Measurements from ENCODE around the gene MT2A. TPM values are rescaled to one million over a fixed set of nuclear protein-coding genes. Genes with fewer than 3 reads are reported as not detected.

The MT2A gene
- total and polyA plus RNA-seq, 2 donors (not counting 1 experiment from before 2014, with no cell fraction given): 3.1 to 14.4 TPM

GRCh38 chr16:56588781-56589140 lies 19.6 kb upstream of the MT2A start:
- no peaks in the 10 kb centered on the region for H3K79me2 ChIP-seq (ENCODE audit: control insufficient read depth, insufficient read depth, low read length)
- peaks cover 0 to 8% (median 1%) of the 10 kb centered on the region in 3 donors for H3K9me3 ChIP-seq (ENCODE audit: control extremely low read depth in 1 of 3, control insufficient read depth in 2 of 3, insufficient read depth in 1 of 3, low read length in 2 of 3)
- H3K27ac Mint-ChIP-seq: no peak overlapping the region
- POLR2A ChIA-PET: no interaction called here
- no peaks in the 10 kb centered on the region for H3K9me3 Mint-ChIP-seq (ENCODE audit: insufficient read depth)
- no peaks in the 10 kb centered on the region for H4K20me1 ChIP-seq (ENCODE audit: control insufficient read depth, insufficient read depth, low read length, poor library complexity, severe bottlenecking)
- 32% methylated on average over 8 of the region's 9 CpGs for WGBS (ENCODE audit: insufficient coverage)
- H3K27me3 Mint-ChIP-seq: peaks cover 58% of the 10 kb centered on the region
- peaks cover 6 to 8% of the 10 kb centered on the region in 2 donors for H3K4me1 ChIP-seq (ENCODE audit: control insufficient read depth in 2 of 2, insufficient read depth in 2 of 2, low read length in 2 of 2)
- intact Hi-C loops (cut with micrococcal nuclease): no loop called here
- no peak overlapping the region for H2AFZ ChIP-seq (ENCODE audit: insufficient read depth, low read depth, low read length, poor library complexity, severe bottlenecking)
- H3K4me2 ChIP-seq (replicated peaks; ENCODE audit: low read depth, low read length, poor library complexity, severe bottlenecking): peak overlapping the region; percentile 49
- no peak overlapping the region for H3K4me3 ChIP-seq (ENCODE audit: control extremely low read depth in 1 of 5, extremely low read depth in 1 of 5, insufficient read depth in 1 of 5, low read depth in 2 of 5, low read length in 4 of 5)
- peaks cover 7% of the 10 kb centered on the region for H3K4me1 Mint-ChIP-seq
- CTCF ChIA-PET: no interaction called here
- H3K27ac ChIP-seq (ENCODE audit: low read length in 2 of 2): no peak overlapping the region
- no peaks in the 10 kb centered on the region for H3K36me3 ChIP-seq (replicated peaks in 1 of 2; ENCODE audit: control extremely low read depth in 1 of 2, control insufficient read depth in 1 of 2, extremely low read depth in 1 of 2, insufficient read depth in 2 of 2, low read length in 1 of 2)
- H3K9ac ChIP-seq (ENCODE audit: low read length): no peak overlapping the region
- DNase-seq: no peak
- H3K4me3 Mint-ChIP-seq: peak overlapping the region; percentile 54
- TF ChIP-seq CTCF (IDR thresholded peaks at IDR 0.05) (no peak), EZH2 (IDR thresholded peaks at IDR 0.05; ENCODE audit: borderline replicate concordance, insufficient read depth, low read depth, low read length, poor library complexity, severe bottlenecking) (no peak)
- ATAC-seq (ENCODE audit: low read depth): no peak
- peaks cover 0 to 30% (median 13%) of the 10 kb centered on the region in 4 experiments for H3K27me3 ChIP-seq (replicated peaks in 1 of 4; ENCODE audit: control extremely low read depth in 1 of 4, control insufficient read depth in 3 of 4, insufficient read depth in 4 of 4, low read length in 3 of 4)

GRCh38 chr16:56589141-56590039 lies 19.0 kb upstream of the MT2A start, which contains the start of gene MT3:
Gene MT3 (plus strand): TSS chr16:56589528. CDS start chr16:56589591, 63 bp downstream.
- Histone ChIP-seq H3K4me3 (ENCODE audit: control extremely low read depth in 1 of 5, extremely low read depth in 1 of 5, insufficient read depth in 1 of 5, low read depth in 2 of 5, low read length in 4 of 5) (no peak within 1 kb of the TSS), H3K9ac (ENCODE audit: low read length) (no peak within 1 kb of the TSS), H3K9me3 (ENCODE audit: control extremely low read depth in 1 of 3, control insufficient read depth in 2 of 3, insufficient read depth in 1 of 3, low read length in 2 of 3) (peaks cover 0 to 11% (median 1%) of the 10 kb centered on the region in 3 donors), H3K79me2 (ENCODE audit: control insufficient read depth, insufficient read depth, low read length) (no peaks in the 10 kb centered on the region), H3K36me3 (replicated peaks in 1 of 2; ENCODE audit: control extremely low read depth in 1 of 2, control insufficient read depth in 1 of 2, extremely low read depth in 1 of 2, insufficient read depth in 2 of 2, low read length in 1 of 2) (no peaks in the 10 kb centered on the region), H3K4me2 (replicated peaks; ENCODE audit: low read depth, low read length, poor library complexity, severe bottlenecking) (peak within 1 kb of the TSS; percentile 49), H4K20me1 (ENCODE audit: control insufficient read depth, insufficient read depth, low read length, poor library complexity, severe bottlenecking) (no peaks in the 10 kb centered on the region), H3K27ac (ENCODE audit: low read length in 2 of 2) (no peak within 1 kb of the TSS), H3K27me3 (replicated peaks in 1 of 4; ENCODE audit: control extremely low read depth in 1 of 4, control insufficient read depth in 3 of 4, insufficient read depth in 4 of 4, low read length in 3 of 4) (peaks cover 0 to 30% (median 13%) of the 10 kb centered on the region in 4 experiments), H3K4me1 (ENCODE audit: control insufficient read depth in 2 of 2, insufficient read depth in 2 of 2, low read length in 2 of 2) (peaks cover 6 to 8% of the 10 kb centered on the region in 2 donors), H2AFZ (ENCODE audit: insufficient read depth, low read depth, low read length, poor library complexity, severe bottlenecking) (no peak within 1 kb of the TSS)
- Mint-ChIP-seq H3K27ac (no peak within 1 kb of the TSS), H3K4me3 (peak within 1 kb of the TSS; percentile 54), H3K27me3 (peaks cover 56% of the 10 kb centered on the region), H3K4me1 (peaks cover 7% of the 10 kb centered on the region), H3K9me3 (ENCODE audit: insufficient read depth) (no peaks in the 10 kb centered on the region)
- ChIA-PET CTCF (no interaction called here), POLR2A (no interaction called here)
- DNase-seq (no peak), ATAC-seq (ENCODE audit: low read depth) (no peak)
- intact Hi-C loops (cut with micrococcal nuclease): no loop called here
- TF ChIP-seq EZH2 (IDR thresholded peaks at IDR 0.05; ENCODE audit: borderline replicate concordance, insufficient read depth, low read depth, low read length, poor library complexity, severe bottlenecking): no peak
- no peak for TF ChIP-seq CTCF (IDR thresholded peaks at IDR 0.05)
- 6% methylated on average over 87 of the region's 87 CpGs for WGBS (ENCODE audit: insufficient coverage)
